GM18951 (cell line): ENCODE data around the gene ANKRD13B.

ENCODE experiments used
- POLR2A ChIP-seq: IDR thresholded peaks from 4 replicates; pipeline ENCODE4 v1.6.1; 2011; ENCODE audit warnings: mild to moderate bottlenecking; ENCODE audit not compliant: insufficient read length, insufficient read depth; ENCODE audit errors: extremely low read depth
- in situ Hi-C: fragments of 300-500 bp; cut with MboI; formaldehyde crosslinking; loops from one replicate; pipeline ENCODE4 v1.12.0; 2022; ENCODE audit warnings: low sequenced_read_pairs, mixed read lengths, inconsistent platforms; ENCODE audit not compliant: unreplicated experiment

Gene ANKRD13B

GRCh38 chr17:29573558-29573869 is 19.4 kb upstream of the ANKRD13B start:
- in situ Hi-C loops = no loop called here
- TF ChIP-seq POLR2A = no peak

GRCh38 chr17:29573871-29574731 is 18.8 kb upstream of the ANKRD13B start:
- no peak for TF ChIP-seq POLR2A
- in situ Hi-C loops = no loop called here

GRCh38 chr17:29574732-29575510 is 18.0 kb upstream of the ANKRD13B start:
- no peak for TF ChIP-seq POLR2A
- in situ Hi-C loops = no loop called here

- no peak for TF ChIP-seq POLR2A
- in situ Hi-C loops = no loop called here
These were observed 17.3 kb upstream of the ANKRD13B start for GRCh38 chr17:29575511-29576213.

- in situ Hi-C loops = no loop called here
- TF ChIP-seq POLR2A = no peak
These were observed 16.5 kb upstream of the ANKRD13B start for GRCh38 chr17:29576214-29577000.

GRCh38 chr17:29577001-29577370 is 15.9 kb upstream of the ANKRD13B start:
- in situ Hi-C loops = no loop called here
- no peak for TF ChIP-seq POLR2A

- in situ Hi-C loops = no loop called here
- TF ChIP-seq POLR2A = no peak
These were observed 15.3 kb upstream of the ANKRD13B start for GRCh38 chr17:29577385-29578211.

GRCh38 chr17:29578626-29579485 is 14.1 kb upstream of the ANKRD13B start:
- in situ Hi-C loops = no loop called here
- TF ChIP-seq POLR2A = no peak

GRCh38 chr17:29579866-29580771 is 12.8 kb upstream of the ANKRD13B start:
- no peak for TF ChIP-seq POLR2A
- in situ Hi-C loops = no loop called here

- in situ Hi-C loops = no loop called here
- TF ChIP-seq POLR2A = no peak
These were observed 11.2 kb upstream of the ANKRD13B start for GRCh38 chr17:29581583-29582253.
